GM23338 (cell line): Measurements from ENCODE around the gene PGPEP1. TPM values are rescaled to one million over a fixed set of nuclear protein-coding genes. Genes with fewer than 3 reads are reported as not detected.

Experiments
- ATAC-seq: fragments of 200-7000 bp; cut with Tn5 transposase; 3 replicates; pipeline ENCODE4 v1.9.1; 2020
- DNase-seq: peaks from one replicate; pipeline ENCODE4 v3.0.0-alpha.2; 2015; ENCODE audit warnings: low spot score
- H2AFZ ChIP-seq: fragments of 200-600 bp; sonication (generic); 2 replicates; pipeline ENCODE4 v1.8.0; 2016; ENCODE audit warnings: antibody characterized with exemption, mild to moderate bottlenecking, moderate library complexity
- H3F3A ChIP-seq: fragments of 200-600 bp; sonication (generic); replicated peaks from 2 replicates; pipeline ENCODE4 v1.8.0; 2017; ENCODE audit warnings: antibody characterized with exemption, mixed run types, low read depth
- H3K27ac ChIP-seq: fragments of 200-600 bp; sonication (generic); 2 replicates; pipeline ENCODE4 v1.6.1; 2016; ENCODE audit warnings: low read depth
- H3K27me3 ChIP-seq: fragments of 200-600 bp; sonication (generic); 2 replicates; pipeline ENCODE4 v1.8.0; 2016; ENCODE audit warnings: mild to moderate bottlenecking, mixed run types, moderate library complexity; ENCODE audit not compliant: insufficient read depth
- H3K36me3 ChIP-seq: fragments of 200-600 bp; sonication (generic); 2 replicates; pipeline ENCODE4 v1.8.0; 2016; ENCODE audit warnings: mild to moderate bottlenecking; ENCODE audit not compliant: insufficient read depth
- H3K4me1 ChIP-seq: fragments of 200-600 bp; sonication (generic); 2 replicates; pipeline ENCODE4 v1.8.0; 2016; ENCODE audit warnings: mild to moderate bottlenecking, moderate library complexity; ENCODE audit not compliant: insufficient read depth
- H3K4me2 ChIP-seq: fragments of 200-600 bp; sonication (generic); 2 replicates; pipeline ENCODE4 v1.7.1; 2017; ENCODE audit warnings: mixed run types
- H3K4me3 ChIP-seq: fragments of 200-600 bp; sonication (generic); 2 replicates; pipeline ENCODE4 v1.6.1; 2016; ENCODE audit warnings: mixed run types
- H3K79me2 ChIP-seq: fragments of 200-600 bp; sonication (generic); replicated peaks from 2 replicates; pipeline ENCODE4 v1.8.0; 2017; ENCODE audit warnings: mild to moderate bottlenecking; ENCODE audit not compliant: insufficient read depth
- H3K9me2 ChIP-seq: fragments of 200-600 bp; sonication (generic); 2 replicates; pipeline ENCODE4 v1.8.0; 2017; ENCODE audit not compliant: insufficient read depth
- H4K20me1 ChIP-seq: fragments of 200-600 bp; sonication (generic); replicated peaks from 2 replicates; pipeline ENCODE4 v1.8.0; 2017; ENCODE audit warnings: mild to moderate bottlenecking; ENCODE audit not compliant: insufficient read depth
- H3K27ac Mint-ChIP-seq: 2 replicates; pipeline ENCODE4 v1.8.0; 2020; ENCODE audit warnings: inconsistent platforms, mild to moderate bottlenecking, moderate library complexity, mixed read lengths
- H3K27me3 Mint-ChIP-seq: 3 replicates; pipeline ENCODE4 v1.8.0; 2022; ENCODE audit warnings: low read depth, mild to moderate bottlenecking, moderate library complexity, mixed read lengths, inconsistent platforms; ENCODE audit not compliant: insufficient read depth, poor library complexity
- H3K36me3 Mint-ChIP-seq: 3 replicates; pipeline ENCODE4 v1.8.0; 2021; ENCODE audit warnings: low read depth, mild to moderate bottlenecking, inconsistent platforms, moderate library complexity, mixed read lengths
- H3K4me1 Mint-ChIP-seq: 3 replicates; pipeline ENCODE4 v1.8.0; 2020; ENCODE audit warnings: mild to moderate bottlenecking, inconsistent platforms, mixed read lengths
- H3K4me3 Mint-ChIP-seq: 3 replicates; pipeline ENCODE4 v1.8.0; 2021; ENCODE audit warnings: moderate library complexity, mild to moderate bottlenecking, inconsistent platforms, mixed read lengths
- H3K9me3 Mint-ChIP-seq: 3 replicates; pipeline ENCODE4 v1.8.0; 2020; ENCODE audit warnings: moderate library complexity, mild to moderate bottlenecking, inconsistent platforms, mixed read lengths
- CREB1 ChIP-seq: fragments of 250-450 bp; sonication (Bioruptor Pico); IDR thresholded peaks from 2 replicates; pipeline ENCODE4 v1.5.0; 2020; ENCODE audit warnings: low read depth, mild to moderate bottlenecking, moderate library complexity
- EZH2 ChIP-seq: fragments of 200-600 bp; sonication (generic); IDR thresholded peaks from one replicate; pipeline ENCODE4 v1.8.0; 2017; ENCODE audit warnings: antibody characterized with exemption, mild to moderate bottlenecking, low read depth; ENCODE audit not compliant: unreplicated experiment
- EZH2phosphoT487 ChIP-seq: fragments of 200-600 bp; sonication (generic); IDR thresholded peaks from one replicate; pipeline ENCODE4 v1.8.1; 2018; ENCODE audit warnings: antibody characterized with exemption; ENCODE audit not compliant: unreplicated experiment
- JUNB ChIP-seq: IDR thresholded peaks from one replicate; pipeline ENCODE4 v1.6.1; 2016; ENCODE audit warnings: antibody characterized with exemption; ENCODE audit not compliant: unreplicated experiment
- NANOG ChIP-seq: IDR thresholded peaks from 2 replicates; pipeline ENCODE4 v1.6.1; 2016; ENCODE audit warnings: antibody characterized with exemption, borderline replicate concordance
- POLR2AphosphoS5 ChIP-seq: IDR thresholded peaks from 2 replicates; pipeline ENCODE4 v1.6.1; 2016; ENCODE audit warnings: antibody characterized with exemption, low read depth
- ZNF114 ChIP-seq: fragments of 250-450 bp; sonication (Bioruptor Pico); IDR thresholded peaks from 2 replicates; pipeline ENCODE4 v1.5.0; 2020; ENCODE audit warnings: mild to moderate bottlenecking, moderate library complexity
- polyA plus RNA-seq: library from polyadenylated mRNA; unstranded; fragments of >200 nt; fragmentation: Nextera tagmentation; extraction: Ambion mirVana; gene quantifications from 2 replicates; pipeline ENCODE4 v1.2.1, GENCODE V29; 2016
- total RNA-seq: library from RNA; depleted of rRNA; stranded (reverse); fragments of >200 nt; shearing (Covaris generic); gene quantifications from 2 replicates; pipeline ENCODE4 v1.2.3, GENCODE V29; 2014
- TF ChIP-seq, protein P1 (sequence below): fragments of 250-450 bp; sonication (Bioruptor Pico); IDR thresholded peaks from 2 replicates; pipeline ENCODE4 v1.5.0; 2020; ENCODE audit warnings: mild to moderate bottlenecking, moderate library complexity
- TF ChIP-seq, protein P2 (sequence below), 2 experiments: fragments of 200-600 bp in 1 of 2; sonication (generic) in 1 of 2; conservative IDR thresholded peaks; 2 replicates each; pipeline versions ENCODE4 v1.5.1 to v1.6.1; 2016 to 2017; ENCODE audit warnings: antibody characterized with exemption in 2 of 2, low read depth in 2 of 2, mild to moderate bottlenecking in 2 of 2, moderate library complexity in 1 of 2
- TF ChIP-seq, protein P3 (sequence below): IDR thresholded peaks from 2 replicates; pipeline ENCODE4 v1.6.1; 2016; ENCODE audit warnings: antibody characterized with exemption

PGPEP1 gene
- total and polyA plus RNA-seq, 2 experiments from 2014 or later, result 15.5 to 18.9 TPM

DNA sequence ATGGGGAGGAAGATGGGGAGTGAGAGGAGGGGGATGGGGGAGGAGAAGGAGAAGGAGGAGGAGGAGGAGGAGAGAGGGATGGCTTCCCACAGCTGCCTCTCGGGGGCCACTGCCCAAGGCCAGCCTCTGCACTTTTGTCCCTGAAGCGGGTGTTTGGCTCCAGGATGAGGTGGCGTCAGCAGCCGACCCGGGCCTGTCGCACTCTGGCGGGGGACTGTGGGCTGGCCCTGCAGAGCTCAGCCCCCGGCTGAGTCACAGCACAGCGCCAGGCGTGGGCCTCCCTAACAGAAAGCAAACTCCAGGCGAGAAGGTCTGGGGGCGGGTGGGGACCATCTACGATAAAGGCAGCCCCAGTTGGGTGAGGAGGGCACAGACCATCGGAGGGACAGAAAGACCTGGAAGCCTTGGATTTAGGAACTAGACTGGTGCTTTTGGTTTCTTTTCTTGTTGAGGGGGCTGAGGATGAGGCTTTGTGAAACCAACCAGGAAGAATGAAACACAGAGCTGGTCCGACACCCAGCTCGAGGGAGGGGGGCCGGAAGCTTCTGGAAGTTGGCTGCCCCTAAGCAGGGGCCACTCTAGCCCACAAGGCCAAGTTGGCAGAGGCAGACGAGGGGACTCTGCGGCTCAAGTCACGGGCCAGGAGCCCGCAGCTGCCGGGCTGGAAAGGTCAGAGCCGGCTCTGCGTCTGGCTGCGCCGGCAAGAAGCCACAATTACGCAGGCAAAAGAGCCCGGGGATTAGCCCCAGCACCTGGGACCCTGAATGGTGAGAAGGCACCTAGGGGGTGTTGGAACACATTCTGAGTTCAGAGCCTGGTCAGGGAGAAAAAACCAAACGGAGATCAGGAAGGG, 35.7 kb upstream of the PGPEP1 start:
- Histone ChIP-seq H3K27ac (peak overlapping the region; percentile 94), H3K4me1 (peaks cover 30% of the 10 kb centered on the region), H3K4me2 (peak overlapping the region; percentile 87), H3K9me2 (no peaks in the 10 kb centered on the region), H3K27me3 (no peaks in the 10 kb centered on the region), H3F3A (peaks cover 42% of the 10 kb centered on the region), H3K79me2 (no peaks in the 10 kb centered on the region), H2AFZ (no peak overlapping the region), H3K4me3 (peak overlapping the region; percentile 49), H3K36me3 (no peaks in the 10 kb centered on the region; the same call in 1 of the 2 replicates), H4K20me1 (no peaks in the 10 kb centered on the region)
- Mint-ChIP-seq H3K4me1 (peaks cover 32% of the 10 kb centered on the region), H3K4me3 (peak overlapping the region; percentile 64), H3K27me3 (peaks cover 13% of the 10 kb centered on the region), H3K36me3 (peaks cover 18% of the 10 kb centered on the region), H3K9me3 (no peaks in the 10 kb centered on the region), H3K27ac (peak overlapping the region; percentile 84)
- DNase-seq (peak; percentile 65), ATAC-seq (peak; percentile 51)
- no peak for TF ChIP-seq EZH2
- TF ChIP-seq EZH2phosphoT487, result no peak
- TF ChIP-seq JUNB, result no peak
- no peak for TF ChIP-seq ZNF114
- 0 out of 2 replicates have a peak, but pooled peaks have one; percentile 27 for TF ChIP-seq POLR2AphosphoS5
- TF ChIP-seq, protein P1, sequence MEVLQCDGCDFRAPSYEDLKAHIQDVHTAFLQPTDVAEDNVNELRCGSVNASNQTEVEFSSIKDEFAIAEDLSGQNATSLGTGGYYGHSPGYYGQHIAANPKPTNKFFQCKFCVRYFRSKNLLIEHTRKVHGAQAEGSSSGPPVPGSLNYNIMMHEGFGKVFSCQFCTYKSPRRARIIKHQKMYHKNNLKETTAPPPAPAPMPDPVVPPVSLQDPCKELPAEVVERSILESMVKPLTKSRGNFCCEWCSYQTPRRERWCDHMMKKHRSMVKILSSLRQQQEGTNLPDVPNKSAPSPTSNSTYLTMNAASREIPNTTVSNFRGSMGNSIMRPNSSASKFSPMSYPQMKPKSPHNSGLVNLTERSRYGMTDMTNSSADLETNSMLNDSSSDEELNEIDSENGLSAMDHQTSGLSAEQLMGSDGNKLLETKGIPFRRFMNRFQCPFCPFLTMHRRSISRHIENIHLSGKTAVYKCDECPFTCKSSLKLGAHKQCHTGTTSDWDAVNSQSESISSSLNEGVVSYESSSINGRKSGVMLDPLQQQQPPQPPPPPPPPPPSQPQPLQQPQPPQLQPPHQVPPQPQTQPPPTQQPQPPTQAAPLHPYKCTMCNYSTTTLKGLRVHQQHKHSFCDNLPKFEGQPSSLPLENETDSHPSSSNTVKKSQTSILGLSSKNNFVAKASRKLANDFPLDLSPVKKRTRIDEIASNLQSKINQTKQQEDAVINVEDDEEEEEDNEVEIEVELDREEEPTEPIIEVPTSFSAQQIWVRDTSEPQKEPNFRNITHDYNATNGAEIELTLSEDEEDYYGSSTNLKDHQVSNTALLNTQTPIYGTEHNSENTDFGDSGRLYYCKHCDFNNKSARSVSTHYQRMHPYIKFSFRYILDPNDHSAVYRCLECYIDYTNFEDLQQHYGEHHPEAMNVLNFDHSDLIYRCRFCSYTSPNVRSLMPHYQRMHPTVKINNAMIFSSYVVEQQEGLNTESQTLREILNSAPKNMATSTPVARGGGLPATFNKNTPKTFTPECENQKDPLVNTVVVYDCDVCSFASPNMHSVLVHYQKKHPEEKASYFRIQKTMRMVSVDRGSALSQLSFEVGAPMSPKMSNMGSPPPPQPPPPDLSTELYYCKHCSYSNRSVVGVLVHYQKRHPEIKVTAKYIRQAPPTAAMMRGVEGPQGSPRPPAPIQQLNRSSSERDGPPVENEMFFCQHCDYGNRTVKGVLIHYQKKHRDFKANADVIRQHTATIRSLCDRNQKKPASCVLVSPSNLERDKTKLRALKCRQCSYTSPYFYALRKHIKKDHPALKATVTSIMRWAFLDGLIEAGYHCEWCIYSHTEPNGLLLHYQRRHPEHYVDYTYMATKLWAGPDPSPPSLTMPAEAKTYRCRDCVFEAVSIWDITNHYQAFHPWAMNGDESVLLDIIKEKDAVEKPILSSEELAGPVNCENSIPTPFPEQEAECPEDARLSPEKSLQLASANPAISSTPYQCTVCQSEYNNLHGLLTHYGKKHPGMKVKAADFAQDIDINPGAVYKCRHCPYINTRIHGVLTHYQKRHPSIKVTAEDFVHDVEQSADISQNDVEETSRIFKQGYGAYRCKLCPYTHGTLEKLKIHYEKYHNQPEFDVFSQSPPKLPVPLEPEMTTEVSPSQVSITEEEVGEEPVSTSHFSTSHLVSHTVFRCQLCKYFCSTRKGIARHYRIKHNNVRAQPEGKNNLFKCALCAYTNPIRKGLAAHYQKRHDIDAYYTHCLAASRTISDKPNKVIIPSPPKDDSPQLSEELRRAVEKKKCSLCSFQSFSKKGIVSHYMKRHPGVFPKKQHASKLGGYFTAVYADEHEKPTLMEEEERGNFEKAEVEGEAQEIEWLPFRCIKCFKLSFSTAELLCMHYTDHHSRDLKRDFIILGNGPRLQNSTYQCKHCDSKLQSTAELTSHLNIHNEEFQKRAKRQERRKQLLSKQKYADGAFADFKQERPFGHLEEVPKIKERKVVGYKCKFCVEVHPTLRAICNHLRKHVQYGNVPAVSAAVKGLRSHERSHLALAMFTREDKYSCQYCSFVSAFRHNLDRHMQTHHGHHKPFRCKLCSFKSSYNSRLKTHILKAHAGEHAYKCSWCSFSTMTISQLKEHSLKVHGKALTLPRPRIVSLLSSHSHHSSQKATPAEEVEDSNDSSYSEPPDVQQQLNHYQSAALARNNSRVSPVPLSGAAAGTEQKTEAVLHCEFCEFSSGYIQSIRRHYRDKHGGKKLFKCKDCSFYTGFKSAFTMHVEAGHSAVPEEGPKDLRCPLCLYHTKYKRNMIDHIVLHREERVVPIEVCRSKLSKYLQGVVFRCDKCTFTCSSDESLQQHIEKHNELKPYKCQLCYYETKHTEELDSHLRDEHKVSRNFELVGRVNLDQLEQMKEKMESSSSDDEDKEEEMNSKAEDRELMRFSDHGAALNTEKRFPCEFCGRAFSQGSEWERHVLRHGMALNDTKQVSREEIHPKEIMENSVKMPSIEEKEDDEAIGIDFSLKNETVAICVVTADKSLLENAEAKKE (CRISPR knock-in tag), result no peak
- 0 out of 2 replicates have a peak, but pooled peaks have one; percentile 26 for TF ChIP-seq CREB1 (CRISPR knock-in tag)
- TF ChIP-seq, protein P2, sequence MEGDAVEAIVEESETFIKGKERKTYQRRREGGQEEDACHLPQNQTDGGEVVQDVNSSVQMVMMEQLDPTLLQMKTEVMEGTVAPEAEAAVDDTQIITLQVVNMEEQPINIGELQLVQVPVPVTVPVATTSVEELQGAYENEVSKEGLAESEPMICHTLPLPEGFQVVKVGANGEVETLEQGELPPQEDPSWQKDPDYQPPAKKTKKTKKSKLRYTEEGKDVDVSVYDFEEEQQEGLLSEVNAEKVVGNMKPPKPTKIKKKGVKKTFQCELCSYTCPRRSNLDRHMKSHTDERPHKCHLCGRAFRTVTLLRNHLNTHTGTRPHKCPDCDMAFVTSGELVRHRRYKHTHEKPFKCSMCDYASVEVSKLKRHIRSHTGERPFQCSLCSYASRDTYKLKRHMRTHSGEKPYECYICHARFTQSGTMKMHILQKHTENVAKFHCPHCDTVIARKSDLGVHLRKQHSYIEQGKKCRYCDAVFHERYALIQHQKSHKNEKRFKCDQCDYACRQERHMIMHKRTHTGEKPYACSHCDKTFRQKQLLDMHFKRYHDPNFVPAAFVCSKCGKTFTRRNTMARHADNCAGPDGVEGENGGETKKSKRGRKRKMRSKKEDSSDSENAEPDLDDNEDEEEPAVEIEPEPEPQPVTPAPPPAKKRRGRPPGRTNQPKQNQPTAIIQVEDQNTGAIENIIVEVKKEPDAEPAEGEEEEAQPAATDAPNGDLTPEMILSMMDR (conservative IDR thresholded peaks at IDR 0.05; ENCODE audit: low read depth in 2 of 2), result no peak
- TF ChIP-seq, protein P3, sequence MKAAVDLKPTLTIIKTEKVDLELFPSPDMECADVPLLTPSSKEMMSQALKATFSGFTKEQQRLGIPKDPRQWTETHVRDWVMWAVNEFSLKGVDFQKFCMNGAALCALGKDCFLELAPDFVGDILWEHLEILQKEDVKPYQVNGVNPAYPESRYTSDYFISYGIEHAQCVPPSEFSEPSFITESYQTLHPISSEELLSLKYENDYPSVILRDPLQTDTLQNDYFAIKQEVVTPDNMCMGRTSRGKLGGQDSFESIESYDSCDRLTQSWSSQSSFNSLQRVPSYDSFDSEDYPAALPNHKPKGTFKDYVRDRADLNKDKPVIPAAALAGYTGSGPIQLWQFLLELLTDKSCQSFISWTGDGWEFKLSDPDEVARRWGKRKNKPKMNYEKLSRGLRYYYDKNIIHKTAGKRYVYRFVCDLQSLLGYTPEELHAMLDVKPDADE, result no peak
- no peak for TF ChIP-seq NANOG
